HG03520 (cell line): ENCODE data around the gene DNAJC2.
A peak's percentile ranks its signal among the peaks of the same experiment; 100 is the strongest.
"Not testable (repeated sequence)": the region's sequence is repeated elsewhere in the genome, so short reads cannot be mapped to it uniquely, and the experiment has no call there.

Experiments used
- ATAC-seq: cut with Tn5 transposase; IDR thresholded peaks from one replicate; pipeline ENCODE4 v1.9.1; 2021; ENCODE audit warnings: mild to moderate bottlenecking, moderate library complexity; ENCODE audit not compliant: unreplicated experiment

Gene DNAJC2

DNA sequence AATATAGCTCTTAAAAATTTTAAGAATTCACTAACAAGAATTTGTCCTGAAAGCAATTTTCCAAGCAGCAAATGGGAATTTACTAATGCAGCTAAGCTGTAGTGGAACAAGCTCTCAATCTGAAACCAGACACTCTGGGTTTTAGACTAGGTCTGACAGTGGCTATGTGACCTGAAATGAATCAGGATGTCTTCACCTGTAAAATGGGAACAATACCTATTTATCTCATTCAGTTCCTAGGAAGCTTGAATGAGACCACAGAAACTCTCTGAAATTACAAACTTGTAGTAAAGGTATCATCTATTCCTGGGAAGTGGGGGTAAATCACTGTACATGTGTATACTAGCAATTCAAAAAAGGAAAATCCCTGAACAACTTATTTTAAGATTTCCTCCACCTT is 1.2 kb downstream of the DNAJC2 start:
- ATAC-seq, result no peak

DNA sequence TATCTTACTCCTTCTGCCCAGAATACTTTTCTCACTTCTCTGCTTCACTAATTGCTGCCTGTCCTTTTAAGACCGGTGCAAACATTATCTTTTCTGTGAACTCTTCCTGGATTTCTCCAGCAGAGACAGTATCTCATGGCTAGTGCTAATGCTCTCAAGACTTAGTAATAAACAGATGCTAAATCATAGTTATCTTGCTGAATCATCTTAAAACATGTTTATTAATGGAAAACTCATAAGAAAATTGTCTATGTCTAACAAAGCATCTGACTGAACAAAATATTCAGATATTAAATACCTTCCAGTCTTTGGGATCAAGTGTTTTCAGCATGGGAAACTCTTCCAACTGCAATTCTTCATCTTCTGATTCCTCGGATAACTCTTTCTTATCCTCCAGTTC is 3.1 kb downstream of the DNAJC2 start:
- no peak for ATAC-seq

DNA sequence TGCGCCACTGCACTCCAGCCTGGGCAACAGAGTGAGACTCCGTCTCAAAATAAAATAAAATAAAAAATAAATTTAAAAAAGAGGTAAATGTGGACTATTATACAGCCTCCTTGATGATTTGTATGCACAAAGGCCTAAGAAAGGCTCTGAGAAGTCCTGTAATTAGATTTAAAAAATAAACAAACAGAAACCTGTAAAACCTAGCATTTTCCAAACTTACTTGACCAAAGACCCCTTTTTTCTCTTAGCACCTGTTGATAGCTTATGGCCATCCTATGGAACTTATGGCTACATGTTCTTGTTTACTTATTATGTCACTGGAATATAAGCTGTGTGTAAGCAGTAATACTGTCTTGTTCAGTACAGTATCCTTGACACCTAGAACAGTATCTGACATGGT is 5.7 kb downstream of the DNAJC2 start:
- no peak for ATAC-seq

DNA sequence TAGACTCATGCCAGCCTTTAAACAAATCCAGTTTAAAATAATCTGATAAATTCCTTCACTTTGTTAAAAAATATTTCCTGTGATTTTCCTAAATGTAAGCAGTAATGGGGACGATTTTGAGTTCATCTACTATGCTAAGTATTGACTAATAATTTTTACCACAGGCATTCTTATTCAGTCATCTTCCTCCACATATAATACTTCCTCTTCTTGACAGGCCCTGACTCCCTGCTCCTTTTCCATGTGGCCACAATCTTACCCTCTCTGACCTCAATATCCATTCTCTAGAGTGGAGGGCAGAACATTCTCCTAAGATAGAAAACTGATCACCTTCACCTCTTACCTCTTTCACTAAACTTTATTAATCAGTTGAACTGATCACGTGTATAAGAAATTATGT is 7.8 kb downstream of the DNAJC2 start:
- ATAC-seq, result no peak

DNA sequence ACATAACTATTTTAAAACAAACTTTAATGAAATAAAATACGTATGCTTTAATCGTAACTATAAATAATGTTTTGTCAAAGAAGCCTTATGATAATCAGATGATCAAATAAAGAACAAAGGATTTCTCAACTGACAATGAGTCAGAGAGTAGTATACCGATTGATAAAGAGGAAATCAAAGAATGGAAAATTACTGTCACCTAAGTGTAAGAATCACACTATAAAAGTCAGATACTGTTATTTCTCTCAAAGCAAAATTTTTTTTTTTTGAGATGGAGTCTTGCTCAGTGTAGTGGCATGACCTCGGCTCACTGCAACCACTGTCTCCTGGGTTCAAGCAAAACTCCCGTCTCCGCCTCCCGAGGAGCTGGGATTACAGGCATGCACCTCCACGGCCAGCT is 18.8 kb downstream of the DNAJC2 start:
- no peak for ATAC-seq

DNA sequence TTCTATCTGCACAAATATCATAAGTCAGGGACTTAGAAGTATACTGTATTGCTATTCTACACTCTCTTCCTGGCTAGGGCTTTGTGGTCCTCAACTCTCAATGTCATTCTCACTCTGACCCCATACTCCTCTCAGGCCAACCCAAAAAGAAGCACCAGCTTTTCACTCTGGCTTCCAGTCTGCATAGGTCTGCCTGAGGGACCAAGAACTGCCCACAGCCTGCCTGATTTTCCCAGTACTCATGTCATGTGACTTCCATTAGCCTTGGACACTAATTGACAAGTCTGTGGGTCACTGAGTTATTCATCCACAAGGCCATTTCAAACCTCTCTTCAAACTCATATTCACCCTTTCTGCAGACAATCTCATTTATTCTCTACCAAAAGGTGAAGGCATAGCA is 27.6 kb downstream of the DNAJC2 start:
- ATAC-seq, result no peak

DNA sequence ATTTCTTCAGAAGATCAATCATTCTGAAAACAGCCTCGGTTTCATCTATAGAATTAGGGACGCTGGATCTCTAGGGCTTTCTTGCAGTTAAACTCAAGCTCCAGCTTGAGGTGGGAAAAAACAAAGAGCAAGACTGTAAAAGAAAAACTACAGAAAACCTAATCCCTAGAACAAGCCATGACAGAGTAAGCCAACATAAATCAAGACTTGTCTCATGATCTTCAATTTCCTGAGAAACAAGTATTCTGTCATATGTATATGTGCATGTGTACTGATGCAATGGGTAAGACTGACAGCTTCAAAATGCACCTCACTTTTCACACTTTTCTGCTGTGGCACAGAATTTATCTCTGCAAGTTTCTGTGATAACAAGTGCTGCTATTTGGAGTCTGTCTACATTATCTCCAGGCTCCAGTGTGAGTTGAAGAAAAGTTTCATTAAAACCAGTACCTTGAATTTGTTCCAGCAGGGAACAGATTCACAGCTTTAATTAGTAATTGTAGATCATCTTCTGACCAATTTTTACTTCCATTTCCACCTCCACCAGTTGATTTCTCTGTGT is 28.1 kb downstream of the DNAJC2 start:
- ATAC-seq, result no peak

DNA sequence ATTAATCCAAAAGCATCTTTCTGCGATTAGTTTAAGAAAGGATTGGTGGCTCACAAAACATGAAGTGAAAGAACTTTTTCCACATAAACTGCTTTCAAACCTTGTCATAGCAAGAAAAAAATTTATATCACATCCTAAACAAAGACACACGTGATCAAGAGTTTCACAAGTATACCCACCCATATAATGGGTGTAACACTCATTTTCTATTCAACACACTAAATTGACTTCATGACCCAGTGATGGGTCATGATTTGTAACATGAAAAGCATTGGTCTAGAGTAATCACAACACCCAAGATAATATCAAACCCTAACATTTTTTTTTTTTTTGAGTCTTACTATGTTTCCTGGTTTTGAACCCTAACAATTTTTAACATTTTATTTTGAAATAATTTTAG is 29.7 kb downstream of the DNAJC2 start:
- ATAC-seq, result no peak

DNA sequence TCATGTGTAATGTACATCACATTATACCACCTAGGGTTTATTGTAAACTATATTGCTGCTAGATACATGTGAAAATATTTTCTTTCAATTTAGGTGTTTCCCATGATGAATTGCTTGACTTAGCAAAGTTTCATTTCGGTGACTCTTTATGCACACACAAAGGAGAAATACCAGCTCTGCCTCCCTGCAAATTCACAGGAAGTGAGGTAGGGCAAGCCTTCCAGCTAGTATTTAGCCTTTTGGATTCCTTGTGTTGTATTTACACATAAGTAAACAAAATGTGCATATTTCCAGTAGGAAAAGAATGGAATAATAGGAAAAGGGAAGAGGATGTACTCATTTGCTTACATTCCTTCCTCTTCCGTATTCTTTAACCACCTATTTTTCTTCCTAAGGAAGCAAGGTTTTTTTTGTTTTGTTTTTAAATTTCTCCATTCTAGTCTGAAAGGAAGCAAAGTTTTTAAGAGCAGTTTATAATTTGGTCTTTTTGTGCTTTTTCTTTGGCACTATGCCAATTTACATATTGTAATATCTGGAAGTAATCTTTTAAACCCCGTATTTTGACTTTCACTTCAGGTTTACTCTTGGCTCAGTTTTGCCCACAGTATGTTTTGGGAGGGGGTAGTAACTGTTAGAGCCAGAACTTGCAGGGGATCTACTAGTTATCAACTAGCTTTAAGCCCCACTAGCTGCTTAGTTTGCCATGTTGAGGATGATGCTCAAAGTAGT is 36.9 kb downstream of the DNAJC2 start:
- ATAC-seq, result no peak

DNA sequence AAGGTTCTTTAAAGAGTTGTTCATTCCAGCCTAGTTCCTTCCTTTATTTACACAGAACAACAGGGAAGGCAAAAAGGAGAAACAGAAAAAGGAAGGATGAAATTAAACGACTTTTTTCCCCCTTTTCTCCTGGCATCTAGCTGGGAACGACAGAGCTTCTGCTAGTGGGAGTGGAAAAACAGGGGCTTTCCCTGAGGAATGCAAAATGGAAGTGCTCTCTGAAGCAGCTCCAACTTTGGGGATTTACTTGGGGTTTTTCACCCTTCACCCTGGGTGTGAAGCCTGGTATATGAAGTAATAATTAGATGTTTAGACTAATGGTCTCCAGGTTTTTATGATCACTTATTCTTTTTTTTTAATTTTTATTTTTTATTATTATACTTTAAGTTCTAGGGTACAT is 43.1 kb downstream of the DNAJC2 start:
- no peak for ATAC-seq

DNA sequence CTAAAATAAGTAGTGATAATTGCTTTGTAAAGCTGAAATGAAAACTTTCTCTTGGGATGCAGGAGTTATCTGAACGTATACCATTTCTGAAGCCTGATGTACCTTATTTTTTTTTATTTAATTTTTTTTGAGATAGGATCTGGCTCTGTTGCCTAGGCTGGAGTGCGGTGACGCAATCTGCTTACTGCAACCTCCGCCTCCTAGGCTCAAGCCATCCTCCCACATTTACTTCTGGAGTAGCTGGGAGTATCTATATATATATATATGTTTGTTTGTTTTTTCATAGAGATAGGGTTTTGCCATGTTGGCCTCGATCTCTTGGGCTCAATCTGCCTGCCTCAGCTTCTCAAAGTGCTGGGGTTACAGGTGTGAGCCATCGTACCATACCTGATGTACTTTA is 44.9 kb downstream of the DNAJC2 start:
- ATAC-seq, result no peak

DNA sequence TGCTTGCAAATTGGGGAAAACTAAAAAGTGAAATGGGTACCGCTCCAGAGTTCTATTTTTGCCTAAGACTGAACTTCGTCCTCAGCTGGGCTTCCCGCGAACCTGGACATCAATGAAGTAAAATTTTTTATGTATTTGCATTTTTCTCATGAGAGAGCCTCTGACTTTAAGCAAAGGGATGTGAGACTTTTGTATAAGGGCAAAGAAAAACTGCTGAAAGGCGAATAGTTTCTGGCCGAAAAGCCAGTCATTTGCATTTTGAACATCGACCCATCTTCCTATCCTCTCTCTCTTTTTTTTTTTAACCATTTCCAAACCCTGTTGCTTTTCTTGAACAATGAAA is 46.8 kb downstream of the DNAJC2 start:
- ATAC-seq, result no peak

DNA sequence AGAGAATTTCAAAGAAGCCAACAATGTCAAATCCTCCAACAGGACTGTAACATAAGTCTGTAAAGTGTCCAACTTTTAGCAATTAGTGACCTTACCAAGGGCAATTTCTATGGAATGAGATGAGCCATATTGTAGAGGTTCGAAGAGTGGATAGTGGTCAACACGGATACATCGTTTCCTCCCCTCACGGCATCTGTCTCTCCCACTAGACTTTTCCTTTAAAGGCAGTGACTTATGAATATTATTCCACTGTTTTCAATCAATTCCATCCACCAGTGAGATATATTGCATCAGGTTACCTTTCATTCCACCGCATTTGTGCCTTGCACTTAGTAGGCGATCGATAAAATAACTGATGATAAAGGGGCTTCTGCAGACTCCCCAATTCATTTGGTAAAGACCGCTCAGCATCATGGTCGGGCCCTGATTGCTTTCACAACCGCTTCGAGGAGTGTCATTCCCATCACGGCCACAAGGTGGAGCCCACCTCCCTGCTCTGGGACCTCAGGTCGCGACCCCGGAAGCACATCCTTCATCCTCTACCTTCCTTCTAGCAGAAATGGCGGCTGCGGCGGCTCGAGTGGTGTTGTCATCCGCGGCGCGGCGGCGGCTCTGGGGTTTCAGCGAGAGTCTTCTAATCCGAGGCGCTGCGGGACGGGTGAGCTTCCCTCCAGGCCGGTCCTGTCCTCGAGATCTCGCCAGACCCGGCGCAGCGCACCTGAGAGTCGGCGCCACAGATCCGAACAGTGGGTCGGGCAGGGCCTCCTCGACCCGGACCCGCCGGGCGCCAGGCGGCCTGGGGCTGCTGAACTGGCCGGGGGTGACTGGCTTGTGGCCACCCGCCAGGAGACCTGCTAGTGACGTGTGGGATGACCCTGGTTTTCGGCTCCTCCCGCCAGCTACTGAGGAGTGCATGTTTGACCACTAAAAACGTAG is 47.4 kb downstream of the DNAJC2 start, which contains the start of gene PMPCB:
PMPCB (plus strand) TSS at position 535 of the 936 bp plus-strand sequence; CDS start at position 560, 25 bp downstream.
- ATAC-seq, result peak; percentile 95

DNA sequence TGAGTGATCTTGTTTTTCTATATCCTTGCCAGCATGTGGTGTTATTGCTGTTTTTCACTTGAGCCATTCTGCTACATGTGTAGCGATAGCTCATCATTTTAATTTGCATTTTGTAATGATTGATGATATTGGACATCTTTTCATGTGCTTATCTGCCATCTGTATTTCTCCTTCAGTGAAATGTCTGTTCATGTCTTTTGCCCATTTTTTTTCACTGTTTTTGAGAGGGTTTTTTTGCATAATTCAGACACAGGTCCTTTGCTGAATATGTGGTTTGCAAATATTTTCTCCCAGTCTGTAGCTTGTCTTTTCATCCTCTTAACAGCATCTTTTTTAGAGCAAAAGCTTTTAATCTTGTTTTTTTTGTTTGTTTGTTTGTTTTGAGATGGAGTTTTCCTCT is 51.0 kb downstream of the DNAJC2 start:
- ATAC-seq, result no peak

DNA sequence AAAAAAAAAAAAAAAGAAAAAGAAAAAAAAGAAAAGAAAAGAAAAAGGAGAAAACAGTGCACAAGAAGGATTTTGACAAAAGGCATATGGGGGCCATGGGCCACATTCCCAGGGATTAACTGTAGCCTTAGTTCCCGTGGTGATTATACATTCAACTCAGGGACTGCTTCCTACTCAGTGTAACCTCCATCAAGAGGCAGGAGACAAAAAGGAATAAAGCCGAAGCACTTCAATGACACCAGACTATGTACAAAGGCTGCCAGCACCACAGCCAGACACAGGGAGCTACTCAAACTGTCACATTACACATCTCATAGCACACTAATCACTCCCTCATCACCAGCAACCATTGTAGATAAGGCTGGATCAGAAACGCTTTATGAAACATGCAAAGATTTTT is 52.4 kb downstream of the DNAJC2 start:
- no peak for ATAC-seq

DNA sequence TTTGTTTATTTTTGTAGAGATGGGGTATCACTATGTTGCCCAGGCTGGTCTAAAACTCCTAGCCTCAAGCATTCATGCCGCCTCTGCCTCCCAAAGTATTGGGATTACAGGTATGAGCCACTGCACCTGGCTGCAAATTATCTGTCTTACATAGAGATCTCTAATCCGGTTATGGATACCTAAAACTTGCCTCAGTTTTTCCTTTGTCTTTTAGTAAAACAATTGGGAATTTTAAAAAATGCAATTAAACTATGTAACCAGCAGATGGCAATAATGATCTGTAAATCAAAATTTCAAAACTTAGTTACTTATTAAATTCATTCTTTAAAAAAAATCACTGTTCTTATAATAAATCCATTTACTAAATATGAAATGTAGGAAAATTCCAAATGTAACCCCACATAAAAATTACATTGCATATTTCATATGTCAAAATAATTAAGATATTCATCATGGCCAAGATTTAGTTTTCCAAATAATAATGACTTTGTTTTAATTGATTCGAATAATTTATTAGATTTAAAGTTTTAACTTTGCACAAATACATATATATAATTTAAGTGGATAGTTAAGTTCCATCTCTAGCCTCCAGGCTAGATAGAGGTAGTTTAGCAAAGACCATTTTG is 61.7 kb downstream of the DNAJC2 start:
- ATAC-seq, result not testable (repeated sequence)

DNA sequence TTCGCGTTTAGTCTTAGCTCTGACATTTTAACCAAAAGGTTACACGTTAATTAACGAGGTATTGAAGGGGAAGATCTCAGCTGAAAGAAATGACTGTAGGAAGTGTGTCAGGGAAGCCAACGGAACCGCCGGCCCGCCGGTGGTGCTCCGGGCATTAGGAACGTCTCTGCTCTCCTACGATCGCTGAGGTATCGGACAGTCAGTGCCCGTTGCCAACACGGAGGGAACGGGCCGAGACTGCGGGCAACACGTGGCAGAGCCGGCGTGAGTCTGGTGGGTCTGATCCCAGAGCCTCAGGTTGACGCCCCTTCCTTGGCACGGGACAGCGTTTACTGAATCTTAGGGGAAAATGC is 63.8 kb downstream of the DNAJC2 start:
- ATAC-seq, result not testable (repeated sequence)

DNA sequence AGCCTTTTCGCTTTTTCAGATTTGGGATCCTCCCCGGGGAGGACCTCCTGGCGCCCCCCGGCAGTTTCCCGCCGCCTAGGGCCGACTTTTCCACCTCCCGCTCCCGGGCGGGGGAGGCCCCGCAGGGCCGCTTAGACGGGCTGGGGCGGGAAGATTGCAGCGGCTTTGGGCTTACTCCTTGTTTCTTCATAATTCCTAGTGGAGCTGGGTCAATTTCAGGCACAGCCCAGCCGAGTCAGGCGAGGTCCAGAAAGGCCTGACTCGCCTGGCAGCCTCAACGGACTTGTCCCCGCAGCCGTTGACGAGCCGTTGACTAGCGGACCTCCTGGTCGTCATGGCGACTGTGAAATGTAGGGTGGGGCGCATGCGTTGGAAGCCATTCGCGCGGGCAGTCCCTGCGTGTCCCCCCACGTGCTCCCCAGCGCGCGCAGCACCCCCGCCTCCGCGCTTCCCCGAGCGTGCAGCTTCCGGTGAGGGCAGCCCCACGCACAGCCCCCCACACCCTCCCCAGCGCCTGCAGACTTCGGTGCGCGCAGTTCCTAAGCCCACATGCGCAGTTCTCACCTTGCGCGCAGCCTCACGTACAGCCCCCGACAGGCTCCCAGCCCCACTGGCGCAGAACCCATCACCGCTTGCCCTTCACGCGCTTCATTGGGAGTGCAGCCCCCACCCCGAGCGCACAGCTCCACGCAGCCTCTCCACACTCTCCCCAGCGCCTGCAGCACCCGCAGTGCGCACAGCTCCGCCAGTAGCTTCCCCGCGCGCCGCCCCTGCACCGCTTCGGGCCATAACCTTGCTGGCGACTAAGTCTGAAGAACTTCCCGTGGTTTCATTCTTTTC is 64.4 kb downstream of the DNAJC2 start:
- peak; percentile 87 for ATAC-seq

DNA sequence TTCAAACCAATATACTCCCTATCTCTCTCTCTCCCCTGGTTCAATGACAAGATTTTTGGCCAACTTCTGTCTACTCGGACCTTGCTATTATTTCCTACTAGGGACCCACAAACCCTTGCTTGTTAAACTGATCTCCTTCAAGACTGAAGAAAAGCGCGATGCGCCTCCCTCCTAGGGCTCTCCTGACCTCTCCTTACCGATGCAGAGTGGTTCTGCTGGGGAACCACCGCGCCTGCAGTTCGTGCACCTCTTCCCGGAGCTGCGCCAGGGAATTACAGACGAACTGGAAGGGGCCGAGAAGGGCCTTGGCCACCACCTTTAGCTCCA is 65.0 kb downstream of the DNAJC2 start:
- ATAC-seq, result peak; percentile 37

DNA sequence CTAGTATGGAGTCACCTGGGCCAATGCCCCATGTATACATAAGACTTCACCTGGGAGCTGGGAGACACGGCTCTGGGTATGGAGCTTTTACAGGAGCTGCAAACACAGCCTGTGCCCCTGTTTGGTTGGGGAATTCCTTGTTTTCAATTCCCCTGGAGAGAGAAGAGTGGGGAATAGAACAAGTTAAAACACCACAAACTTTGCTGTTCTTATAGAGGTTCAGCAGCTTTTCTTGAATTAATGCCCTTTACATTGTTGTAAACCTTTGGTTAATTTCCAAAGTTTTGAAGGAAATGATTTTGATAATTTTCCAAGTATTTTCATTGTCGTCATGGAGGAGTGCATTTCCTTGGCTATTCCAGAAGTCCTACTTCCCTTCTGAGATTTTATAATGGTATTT is 66.4 kb downstream of the DNAJC2 start:
- ATAC-seq, result not testable (repeated sequence)

DNA sequence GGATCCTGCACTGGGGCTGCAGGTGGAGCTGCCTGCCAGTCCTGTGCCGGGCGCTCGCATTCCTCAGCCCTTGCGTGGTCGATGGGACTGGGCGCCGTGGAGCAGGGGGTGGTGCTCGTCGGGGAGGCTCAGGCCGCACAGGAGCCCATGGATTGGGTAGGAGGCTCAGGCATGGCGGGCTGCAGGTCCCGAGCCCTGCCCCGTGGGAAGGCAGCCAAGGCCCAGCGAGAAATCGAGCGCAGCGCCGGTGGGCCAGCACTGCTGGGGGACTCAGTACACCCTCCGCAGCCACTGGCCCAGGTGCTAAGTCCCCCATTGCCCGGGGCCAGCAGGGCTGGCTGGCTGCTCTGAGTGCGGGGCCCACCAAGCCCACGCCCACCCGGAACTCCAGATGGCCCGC is 69.7 kb downstream of the DNAJC2 start:
- ATAC-seq, result not testable (repeated sequence)
